Ishikawa (cell line): ENCODE data around the gene RESP18.

Source experiments
- CEBPB ChIP-seq: IDR thresholded peaks from 2 replicates; pipeline ENCODE4 v1.6.1; 2012
- CREB1 ChIP-seq: IDR thresholded peaks from 2 replicates; pipeline ENCODE4 v1.6.1; 2012; ENCODE audit warnings: low read depth
- EGR1 ChIP-seq: IDR thresholded peaks from 2 replicates; pipeline ENCODE4 v1.6.1; 2012
- EP300 ChIP-seq: IDR thresholded peaks from 2 replicates; pipeline ENCODE4 v1.6.1; 2012; ENCODE audit warnings: borderline replicate concordance
- FOXM1 ChIP-seq: IDR thresholded peaks from 2 replicates; pipeline ENCODE4 v1.6.1; 2012; ENCODE audit warnings: low read depth, borderline replicate concordance
- NFIC ChIP-seq: IDR thresholded peaks from 2 replicates; pipeline ENCODE4 v1.6.1; 2012
- RAD21 ChIP-seq: IDR thresholded peaks from 2 replicates; pipeline ENCODE4 v1.6.1; 2012; ENCODE audit warnings: low read depth
- TAF1 ChIP-seq: IDR thresholded peaks from 2 replicates; pipeline ENCODE4 v1.6.1; 2012; ENCODE audit warnings: low read depth, mild to moderate bottlenecking
- TCF12 ChIP-seq: IDR thresholded peaks from 2 replicates; pipeline ENCODE4 v1.6.1; 2012; ENCODE audit warnings: low read depth
- TEAD4 ChIP-seq: IDR thresholded peaks from 2 replicates; pipeline ENCODE4 v1.6.1; 2012
- YY1 ChIP-seq: IDR thresholded peaks from 2 replicates; pipeline ENCODE4 v1.6.1; 2012; ENCODE audit warnings: low read depth
- ZBTB7A ChIP-seq: IDR thresholded peaks from 2 replicates; pipeline ENCODE4 v1.6.1; 2012; ENCODE audit warnings: low read depth
- TF ChIP-seq, protein P1 (sequence below): IDR thresholded peaks from 2 replicates; pipeline ENCODE4 v1.6.1; 2012
- TF ChIP-seq, protein P2 (sequence below): IDR thresholded peaks from 2 replicates; pipeline ENCODE4 v1.6.1; 2012
- TF ChIP-seq, protein P3 (sequence below): IDR thresholded peaks from 2 replicates; pipeline ENCODE4 v1.6.1; 2012; ENCODE audit warnings: low read depth, mild to moderate bottlenecking

Gene RESP18

DNA sequence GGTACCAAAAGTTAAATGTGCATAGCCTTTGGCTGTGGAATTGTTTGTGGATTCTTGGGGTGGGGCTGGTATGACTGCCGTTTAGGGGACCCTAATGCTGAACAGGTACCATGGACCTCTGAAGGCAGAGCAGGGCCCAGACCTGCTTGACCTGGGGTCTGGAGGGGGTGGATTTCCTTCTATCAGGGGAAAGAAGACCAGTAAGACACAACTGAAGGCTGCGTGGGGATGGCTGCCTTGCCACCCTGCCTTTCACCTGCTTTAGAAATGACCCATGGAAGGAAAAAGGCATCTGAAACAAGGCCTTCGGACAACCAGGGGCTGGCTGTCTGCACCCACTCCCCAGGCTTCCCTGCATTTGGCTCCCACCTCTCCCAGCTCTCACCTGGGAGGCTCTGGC lies 17.7 kb upstream of the RESP18 start:
- TF ChIP-seq EP300 (no peak), CEBPB (no peak), ZBTB7A (no peak), EGR1 (no peak), TEAD4 (no peak), NFIC (no peak)
- TF ChIP-seq, protein P1, sequence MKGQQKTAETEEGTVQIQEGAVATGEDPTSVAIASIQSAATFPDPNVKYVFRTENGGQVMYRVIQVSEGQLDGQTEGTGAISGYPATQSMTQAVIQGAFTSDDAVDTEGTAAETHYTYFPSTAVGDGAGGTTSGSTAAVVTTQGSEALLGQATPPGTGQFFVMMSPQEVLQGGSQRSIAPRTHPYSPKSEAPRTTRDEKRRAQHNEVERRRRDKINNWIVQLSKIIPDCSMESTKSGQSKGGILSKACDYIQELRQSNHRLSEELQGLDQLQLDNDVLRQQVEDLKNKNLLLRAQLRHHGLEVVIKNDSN: no peak
- TF ChIP-seq, protein P2, sequence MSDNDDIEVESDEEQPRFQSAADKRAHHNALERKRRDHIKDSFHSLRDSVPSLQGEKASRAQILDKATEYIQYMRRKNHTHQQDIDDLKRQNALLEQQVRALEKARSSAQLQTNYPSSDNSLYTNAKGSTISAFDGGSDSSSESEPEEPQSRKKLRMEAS: no peak

DNA sequence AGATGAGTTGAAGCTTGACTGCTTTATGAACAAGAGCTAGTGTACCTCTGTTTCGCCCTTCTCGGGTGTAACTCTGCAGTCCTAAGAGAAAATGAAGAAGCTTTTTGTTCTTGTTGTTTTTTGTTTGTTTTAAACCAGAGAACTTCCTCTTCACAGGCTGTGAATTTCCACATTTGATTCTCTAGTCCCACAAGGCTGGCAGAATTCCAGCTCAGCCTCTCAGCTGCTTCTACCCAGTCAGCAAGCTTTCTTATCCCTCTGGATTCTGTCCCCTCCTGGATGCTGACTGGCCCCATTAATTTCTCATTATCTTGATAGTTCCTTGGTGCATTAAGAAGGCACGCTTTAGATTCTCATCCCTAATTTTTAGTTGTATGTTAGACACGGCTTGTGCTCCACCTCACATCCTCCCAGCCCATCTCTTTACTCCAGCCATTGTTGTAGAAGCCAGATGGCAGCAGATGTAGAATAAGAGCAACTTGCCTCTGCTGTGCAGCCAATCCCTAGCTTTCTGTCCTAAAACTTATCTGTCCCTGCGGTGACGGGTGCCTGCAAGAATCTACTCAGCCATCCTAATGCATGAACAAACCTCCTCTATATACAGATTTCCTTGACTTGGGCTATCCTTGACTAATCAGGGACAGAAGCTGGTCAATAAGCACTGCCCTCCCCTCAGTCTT lies 12.3 kb upstream of the RESP18 start:
- no peak for TF ChIP-seq RAD21
- no peak for TF ChIP-seq FOXM1
- no peak for TF ChIP-seq EP300
- TF ChIP-seq EGR1: no peak
- TF ChIP-seq ZBTB7A: no peak
- no peak for TF ChIP-seq TCF12
- no peak for TF ChIP-seq CEBPB
- TF ChIP-seq, protein P3, sequence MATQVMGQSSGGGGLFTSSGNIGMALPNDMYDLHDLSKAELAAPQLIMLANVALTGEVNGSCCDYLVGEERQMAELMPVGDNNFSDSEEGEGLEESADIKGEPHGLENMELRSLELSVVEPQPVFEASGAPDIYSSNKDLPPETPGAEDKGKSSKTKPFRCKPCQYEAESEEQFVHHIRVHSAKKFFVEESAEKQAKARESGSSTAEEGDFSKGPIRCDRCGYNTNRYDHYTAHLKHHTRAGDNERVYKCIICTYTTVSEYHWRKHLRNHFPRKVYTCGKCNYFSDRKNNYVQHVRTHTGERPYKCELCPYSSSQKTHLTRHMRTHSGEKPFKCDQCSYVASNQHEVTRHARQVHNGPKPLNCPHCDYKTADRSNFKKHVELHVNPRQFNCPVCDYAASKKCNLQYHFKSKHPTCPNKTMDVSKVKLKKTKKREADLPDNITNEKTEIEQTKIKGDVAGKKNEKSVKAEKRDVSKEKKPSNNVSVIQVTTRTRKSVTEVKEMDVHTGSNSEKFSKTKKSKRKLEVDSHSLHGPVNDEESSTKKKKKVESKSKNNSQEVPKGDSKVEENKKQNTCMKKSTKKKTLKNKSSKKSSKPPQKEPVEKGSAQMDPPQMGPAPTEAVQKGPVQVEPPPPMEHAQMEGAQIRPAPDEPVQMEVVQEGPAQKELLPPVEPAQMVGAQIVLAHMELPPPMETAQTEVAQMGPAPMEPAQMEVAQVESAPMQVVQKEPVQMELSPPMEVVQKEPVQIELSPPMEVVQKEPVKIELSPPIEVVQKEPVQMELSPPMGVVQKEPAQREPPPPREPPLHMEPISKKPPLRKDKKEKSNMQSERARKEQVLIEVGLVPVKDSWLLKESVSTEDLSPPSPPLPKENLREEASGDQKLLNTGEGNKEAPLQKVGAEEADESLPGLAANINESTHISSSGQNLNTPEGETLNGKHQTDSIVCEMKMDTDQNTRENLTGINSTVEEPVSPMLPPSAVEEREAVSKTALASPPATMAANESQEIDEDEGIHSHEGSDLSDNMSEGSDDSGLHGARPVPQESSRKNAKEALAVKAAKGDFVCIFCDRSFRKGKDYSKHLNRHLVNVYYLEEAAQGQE: no peak
- no peak for TF ChIP-seq CREB1
- no peak for TF ChIP-seq NFIC

DNA sequence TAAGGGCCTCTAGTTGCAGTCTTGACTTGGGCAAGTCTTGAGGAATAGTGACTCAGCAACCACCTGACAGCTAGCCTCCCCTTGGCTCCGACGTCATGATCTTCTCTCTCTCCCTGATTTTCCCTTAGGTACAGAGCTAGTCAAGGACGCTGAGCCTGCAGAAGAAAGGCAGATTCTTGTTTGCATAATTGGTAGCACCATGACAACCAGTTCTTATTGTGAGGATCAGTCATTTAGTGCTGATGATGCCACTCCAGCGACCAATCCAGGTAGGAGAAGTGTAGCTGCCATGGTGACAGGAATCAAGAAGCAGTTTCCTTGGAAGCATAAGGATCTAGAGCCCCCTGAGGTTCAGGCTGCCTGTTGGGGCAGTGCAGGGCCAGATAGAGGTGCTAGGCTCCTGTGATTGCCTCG lies 2.8 kb upstream of the RESP18 start:
- TF ChIP-seq, protein P2: no peak

DNA sequence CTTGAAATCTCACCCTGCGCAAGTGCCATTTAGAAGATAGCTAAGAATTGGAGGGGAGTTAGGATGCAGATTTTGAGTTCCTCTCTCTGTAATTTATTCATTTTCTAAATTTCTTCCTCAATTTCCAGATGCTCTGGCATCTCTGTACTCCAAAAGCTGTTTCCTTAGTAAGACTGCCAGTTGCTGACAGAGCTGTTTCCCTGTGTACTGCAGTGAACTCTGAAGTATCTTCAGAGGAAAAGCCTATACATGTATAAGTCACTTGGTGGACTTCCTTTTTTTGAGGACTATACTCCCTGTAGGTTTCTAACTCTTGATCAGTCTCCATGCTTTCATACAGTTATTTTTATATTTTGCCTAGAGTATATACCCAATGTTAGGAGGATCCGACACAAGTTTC lies 1.5 kb upstream of the RESP18 start:
- TF ChIP-seq, protein P2: no peak
- TF ChIP-seq EP300 (no peak), EGR1 (no peak), CEBPB (no peak), TCF12 (no peak), TEAD4 (no peak), FOXM1 (no peak), ZBTB7A (no peak), YY1 (no peak), CREB1 (no peak), TAF1 (no peak)
- TF ChIP-seq, protein P3: no peak
- TF ChIP-seq, protein P1: no peak

DNA sequence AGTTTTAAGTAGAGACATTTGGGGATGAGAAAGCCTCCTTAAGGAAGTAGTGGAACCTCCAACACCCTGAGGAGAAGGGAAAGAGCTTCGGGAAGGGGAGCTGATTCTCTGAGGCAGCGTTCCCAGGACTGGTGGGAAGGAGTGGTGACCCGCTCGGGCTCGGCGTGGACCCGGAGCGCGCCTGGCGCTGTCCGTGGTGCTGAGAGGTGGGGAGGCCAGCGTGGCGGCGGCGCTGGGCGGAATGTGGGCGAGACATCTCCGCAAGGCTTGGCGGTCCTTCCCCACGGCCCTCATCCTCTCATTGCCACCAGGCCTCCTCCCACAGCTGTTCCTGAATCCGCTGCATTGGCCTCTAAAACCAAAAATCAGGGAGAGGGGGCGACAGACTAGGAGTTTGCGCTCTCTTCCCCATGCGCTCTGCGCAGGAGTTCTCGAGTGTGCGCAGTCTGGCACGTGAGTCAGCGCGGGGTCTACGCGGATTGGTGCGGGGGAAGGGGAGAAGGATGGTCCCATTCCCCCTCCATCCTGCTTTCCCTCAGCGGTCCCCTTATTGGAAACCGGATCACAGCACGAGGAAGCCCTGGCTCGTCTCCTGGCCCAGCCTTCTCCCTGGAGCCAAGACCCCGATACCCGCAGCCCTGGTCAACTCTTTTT lies 857 bp downstream of the RESP18 start:
- TF ChIP-seq, protein P3: peak; percentile 99
- TF ChIP-seq, protein P1: no peak
- TF ChIP-seq TAF1 (no peak), ZBTB7A (no peak), CREB1 (no peak), RAD21 (no peak), NFIC (no peak), TCF12 (no peak), CEBPB (no peak), EP300 (no peak), EGR1 (no peak), TEAD4 (peak; percentile 48), FOXM1 (no peak), YY1 (no peak)
- TF ChIP-seq, protein P2: peak; percentile 72
